Liver (tissue), 9 donors: ENCODE data around the gene PLXNA2. TPM values are rescaled to one million over a fixed set of nuclear protein-coding genes. Genes with fewer than 3 reads are reported as not detected.

Experiments used
- DNase-seq: peaks from one replicate; pipeline ENCODE4 v3.0.0-alpha.2; 2017; ENCODE audit warnings: low spot score
- H3K27ac ChIP-seq, 2 donors: one replicate each; pipeline ENCODE4 v1.7.0; 2013; ENCODE audit warnings: inconsistent platforms in 2 of 2, low read length in 2 of 2, control low read depth in 1 of 2, low read depth in 1 of 2, mild to moderate bottlenecking in 1 of 2
- H3K27me3 ChIP-seq, 4 donors: one replicate each; pipeline versions ENCODE4 v1.6.1 to v1.7.0; 2013; ENCODE audit warnings: low read length in 3 of 4, inconsistent platforms in 1 of 4, mild to moderate bottlenecking in 1 of 4, moderate library complexity in 1 of 4; ENCODE audit not compliant: control insufficient read depth in 4 of 4, insufficient read depth in 4 of 4
- H3K36me3 ChIP-seq, 4 donors: one replicate each; pipeline versions ENCODE4 v1.6.1 to v1.7.0; 2013; ENCODE audit warnings: low read length in 3 of 4, mild to moderate bottlenecking in 3 of 4, low read depth in 1 of 4, moderate library complexity in 1 of 4; ENCODE audit not compliant: control insufficient read depth in 4 of 4, insufficient read depth in 3 of 4
- H3K4me1 ChIP-seq, 4 donors: one replicate each; pipeline versions ENCODE4 v1.6.1 to v1.7.0; 2013; ENCODE audit warnings: low read length in 3 of 4, mild to moderate bottlenecking in 3 of 4, moderate library complexity in 1 of 4; ENCODE audit not compliant: control insufficient read depth in 4 of 4, insufficient read depth in 4 of 4
- H3K4me3 ChIP-seq, 3 donors: one replicate each; pipeline versions ENCODE4 v1.6.1 to v1.7.0; 2013; ENCODE audit warnings: low read length in 3 of 3, control low read depth in 1 of 3, low read depth in 1 of 3, mild to moderate bottlenecking in 1 of 3
- H3K9ac ChIP-seq, 2 donors: one replicate each; pipeline ENCODE4 v1.7.0; 2013; ENCODE audit warnings: low read length in 2 of 2, mild to moderate bottlenecking in 2 of 2, moderate library complexity in 2 of 2, control low read depth in 1 of 2, low read depth in 1 of 2
- H3K9me3 ChIP-seq, 4 donors: one replicate each; pipeline versions ENCODE4 v1.6.1 to v1.7.0; 2013; ENCODE audit warnings: low read length in 3 of 4; ENCODE audit not compliant: control insufficient read depth in 4 of 4
- FOXA2 ChIP-seq: IDR thresholded peaks from 2 replicates; pipeline ENCODE4 v1.6.1; 2016; ENCODE audit warnings: antibody characterized with exemption
- GABPA ChIP-seq, 2 donors: IDR thresholded peaks in 1 of 2; conservative IDR thresholded peaks in 1 of 2; 2 replicates each; pipeline ENCODE4 v1.6.1; 2016; ENCODE audit warnings: antibody characterized with exemption in 2 of 2, mild to moderate bottlenecking in 1 of 2, moderate library complexity in 1 of 2
- HNF4A ChIP-seq, 2 donors: conservative IDR thresholded peaks; 2 replicates each; pipeline ENCODE4 v1.6.1; 2016; ENCODE audit warnings: antibody characterized with exemption in 2 of 2, mild to moderate bottlenecking in 2 of 2
- HNF4G ChIP-seq: IDR thresholded peaks from 2 replicates; pipeline ENCODE4 v1.6.1; 2016; ENCODE audit warnings: antibody characterized with exemption
- NR2F2 ChIP-seq: IDR thresholded peaks from 2 replicates; pipeline ENCODE4 v1.6.1; 2016; ENCODE audit warnings: antibody characterized with exemption
- SP1 ChIP-seq: IDR thresholded peaks from 2 replicates; pipeline ENCODE4 v1.6.1; 2018; ENCODE audit warnings: antibody characterized with exemption, mild to moderate bottlenecking
- whole genome bisulfite sequencing: extraction: QIAGEN DNeasy Blood & Tissue Kit; methylation state at CpG from one replicate; pipeline ENCODE4 v1.1.7; 2013; 5-methylcytosine and 5-hydroxymethylcytosine counted together
- polyA plus RNA-seq, 2 donors: library from polyadenylated mRNA; stranded (reverse) in 1 of 2; unstranded in 1 of 2; fragments of 200-250 nt in 1 of 2; fragments of >200 nt in 1 of 2; fragmentation: Nextera tagmentation in 1 of 2; extraction: Ambion mirVana in 1 of 2; gene quantifications; one replicate each; pipeline versions ENCODE4 v1.2.1 to v1.2.3, GENCODE V29; 2013 to 2015
- total RNA-seq, 2 donors: library from RNA; depleted of rRNA; stranded (reverse); fragments of >200 nt; gene quantifications; one replicate each; pipeline ENCODE4 v1.2.3, GENCODE V29; 2014
- TF ChIP-seq, protein P1 (sequence below): fragments of 150-350 bp; IDR thresholded peaks from 2 replicates; pipeline ENCODE4 v1.5.1; 2017; ENCODE audit warnings: improper control_type of control experiment, low read depth, low read length; ENCODE audit not compliant: missing input control
- TF ChIP-seq, protein P2 (sequence below): IDR thresholded peaks from 2 replicates; pipeline ENCODE4 v1.6.1; 2016; ENCODE audit warnings: antibody characterized with exemption, mild to moderate bottlenecking
- TF ChIP-seq, protein P3 (sequence below): IDR thresholded peaks from 2 replicates; pipeline ENCODE4 v1.6.1; 2016; ENCODE audit warnings: antibody characterized with exemption
- TF ChIP-seq, protein P4 (sequence below): IDR thresholded peaks from 2 replicates; pipeline ENCODE4 v1.6.1; 2016; ENCODE audit warnings: antibody characterized with exemption
- donor health status: healthy.
- donor health status: healthy.
- donor health status: healthy.
- donor health status: healthy.
- donor health status: healthy.

Gene PLXNA2
- total and polyA plus RNA-seq, 4 donors = 1.8 to 9.2 (median 2.8) TPM

DNA sequence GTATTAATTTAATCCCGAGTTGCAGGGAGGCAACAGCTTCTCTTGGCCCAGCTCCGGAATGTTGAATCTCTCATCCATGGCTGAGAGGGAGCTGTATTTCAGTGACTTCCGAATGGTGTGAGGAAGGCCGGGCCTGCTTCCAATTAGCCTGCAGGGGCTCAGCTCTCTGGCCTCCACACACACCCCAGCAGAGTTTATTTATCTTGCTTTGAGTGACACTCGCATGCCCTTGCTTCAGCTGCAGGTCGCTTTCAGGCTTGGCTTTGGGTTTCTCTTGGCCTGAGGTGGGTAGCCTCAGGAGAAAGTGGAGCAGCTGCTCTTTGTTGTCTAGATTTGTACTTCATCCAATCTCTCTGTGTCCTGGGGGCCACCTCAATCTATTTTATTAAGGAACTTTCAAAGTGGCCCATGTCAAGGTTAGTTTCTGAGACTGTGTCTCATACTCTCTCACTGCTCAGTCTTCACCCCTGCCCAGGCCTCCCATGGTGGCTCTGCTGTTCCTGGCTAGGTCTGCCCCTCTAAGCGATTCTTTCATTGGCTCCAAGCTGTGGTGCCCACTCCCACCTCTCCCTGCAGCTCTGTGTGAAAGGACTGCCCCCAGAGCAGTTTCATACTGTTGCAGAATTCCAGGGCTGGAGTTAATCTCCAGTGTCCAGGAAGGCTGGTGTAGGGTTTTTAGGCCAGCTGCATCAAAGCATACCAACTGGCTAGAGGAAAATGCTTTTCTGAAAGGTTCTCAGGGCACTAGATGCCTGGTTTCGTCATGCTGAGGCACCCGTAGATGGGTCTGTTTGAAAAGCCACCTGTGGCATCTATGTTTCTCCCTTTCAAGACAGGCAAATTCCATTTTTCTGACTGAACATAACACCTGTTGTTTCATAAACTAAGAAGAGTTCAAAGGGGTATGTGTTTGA is 153.5 kb downstream of the PLXNA2 start:
- Histone ChIP-seq H3K27me3 (no peaks in the 10 kb centered on the region), H3K36me3 (peaks cover 4 to 40% (median 6%) of the 10 kb centered on the region in 4 donors), H3K9ac (no peak overlapping the region), H3K4me3 (no peak overlapping the region), H3K9me3 (no peaks in the 10 kb centered on the region), H3K4me1 (peaks cover 0 to 3% (median 1%) of the 10 kb centered on the region in 4 donors), H3K27ac (no peak overlapping the region)
- TF ChIP-seq, protein P1, sequence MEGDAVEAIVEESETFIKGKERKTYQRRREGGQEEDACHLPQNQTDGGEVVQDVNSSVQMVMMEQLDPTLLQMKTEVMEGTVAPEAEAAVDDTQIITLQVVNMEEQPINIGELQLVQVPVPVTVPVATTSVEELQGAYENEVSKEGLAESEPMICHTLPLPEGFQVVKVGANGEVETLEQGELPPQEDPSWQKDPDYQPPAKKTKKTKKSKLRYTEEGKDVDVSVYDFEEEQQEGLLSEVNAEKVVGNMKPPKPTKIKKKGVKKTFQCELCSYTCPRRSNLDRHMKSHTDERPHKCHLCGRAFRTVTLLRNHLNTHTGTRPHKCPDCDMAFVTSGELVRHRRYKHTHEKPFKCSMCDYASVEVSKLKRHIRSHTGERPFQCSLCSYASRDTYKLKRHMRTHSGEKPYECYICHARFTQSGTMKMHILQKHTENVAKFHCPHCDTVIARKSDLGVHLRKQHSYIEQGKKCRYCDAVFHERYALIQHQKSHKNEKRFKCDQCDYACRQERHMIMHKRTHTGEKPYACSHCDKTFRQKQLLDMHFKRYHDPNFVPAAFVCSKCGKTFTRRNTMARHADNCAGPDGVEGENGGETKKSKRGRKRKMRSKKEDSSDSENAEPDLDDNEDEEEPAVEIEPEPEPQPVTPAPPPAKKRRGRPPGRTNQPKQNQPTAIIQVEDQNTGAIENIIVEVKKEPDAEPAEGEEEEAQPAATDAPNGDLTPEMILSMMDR = no peak
- TF ChIP-seq, protein P2, sequence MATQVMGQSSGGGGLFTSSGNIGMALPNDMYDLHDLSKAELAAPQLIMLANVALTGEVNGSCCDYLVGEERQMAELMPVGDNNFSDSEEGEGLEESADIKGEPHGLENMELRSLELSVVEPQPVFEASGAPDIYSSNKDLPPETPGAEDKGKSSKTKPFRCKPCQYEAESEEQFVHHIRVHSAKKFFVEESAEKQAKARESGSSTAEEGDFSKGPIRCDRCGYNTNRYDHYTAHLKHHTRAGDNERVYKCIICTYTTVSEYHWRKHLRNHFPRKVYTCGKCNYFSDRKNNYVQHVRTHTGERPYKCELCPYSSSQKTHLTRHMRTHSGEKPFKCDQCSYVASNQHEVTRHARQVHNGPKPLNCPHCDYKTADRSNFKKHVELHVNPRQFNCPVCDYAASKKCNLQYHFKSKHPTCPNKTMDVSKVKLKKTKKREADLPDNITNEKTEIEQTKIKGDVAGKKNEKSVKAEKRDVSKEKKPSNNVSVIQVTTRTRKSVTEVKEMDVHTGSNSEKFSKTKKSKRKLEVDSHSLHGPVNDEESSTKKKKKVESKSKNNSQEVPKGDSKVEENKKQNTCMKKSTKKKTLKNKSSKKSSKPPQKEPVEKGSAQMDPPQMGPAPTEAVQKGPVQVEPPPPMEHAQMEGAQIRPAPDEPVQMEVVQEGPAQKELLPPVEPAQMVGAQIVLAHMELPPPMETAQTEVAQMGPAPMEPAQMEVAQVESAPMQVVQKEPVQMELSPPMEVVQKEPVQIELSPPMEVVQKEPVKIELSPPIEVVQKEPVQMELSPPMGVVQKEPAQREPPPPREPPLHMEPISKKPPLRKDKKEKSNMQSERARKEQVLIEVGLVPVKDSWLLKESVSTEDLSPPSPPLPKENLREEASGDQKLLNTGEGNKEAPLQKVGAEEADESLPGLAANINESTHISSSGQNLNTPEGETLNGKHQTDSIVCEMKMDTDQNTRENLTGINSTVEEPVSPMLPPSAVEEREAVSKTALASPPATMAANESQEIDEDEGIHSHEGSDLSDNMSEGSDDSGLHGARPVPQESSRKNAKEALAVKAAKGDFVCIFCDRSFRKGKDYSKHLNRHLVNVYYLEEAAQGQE = no peak
- TF ChIP-seq FOXA2 (no peak), HNF4G (no peak), NR2F2 (no peak), GABPA (IDR thresholded peaks at IDR 0.05 in 1 of 2, conservative IDR thresholded peaks at IDR 0.05 in 1 of 2) (no peak), SP1 (no peak), HNF4A (conservative IDR thresholded peaks at IDR 0.05) (no peak)
- TF ChIP-seq, protein P3, sequence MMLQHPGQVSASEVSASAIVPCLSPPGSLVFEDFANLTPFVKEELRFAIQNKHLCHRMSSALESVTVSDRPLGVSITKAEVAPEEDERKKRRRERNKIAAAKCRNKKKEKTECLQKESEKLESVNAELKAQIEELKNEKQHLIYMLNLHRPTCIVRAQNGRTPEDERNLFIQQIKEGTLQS = no peak
- no peak for DNase-seq
- 80% methylated on average over 9 of the region's 9 CpGs for WGBS

DNA sequence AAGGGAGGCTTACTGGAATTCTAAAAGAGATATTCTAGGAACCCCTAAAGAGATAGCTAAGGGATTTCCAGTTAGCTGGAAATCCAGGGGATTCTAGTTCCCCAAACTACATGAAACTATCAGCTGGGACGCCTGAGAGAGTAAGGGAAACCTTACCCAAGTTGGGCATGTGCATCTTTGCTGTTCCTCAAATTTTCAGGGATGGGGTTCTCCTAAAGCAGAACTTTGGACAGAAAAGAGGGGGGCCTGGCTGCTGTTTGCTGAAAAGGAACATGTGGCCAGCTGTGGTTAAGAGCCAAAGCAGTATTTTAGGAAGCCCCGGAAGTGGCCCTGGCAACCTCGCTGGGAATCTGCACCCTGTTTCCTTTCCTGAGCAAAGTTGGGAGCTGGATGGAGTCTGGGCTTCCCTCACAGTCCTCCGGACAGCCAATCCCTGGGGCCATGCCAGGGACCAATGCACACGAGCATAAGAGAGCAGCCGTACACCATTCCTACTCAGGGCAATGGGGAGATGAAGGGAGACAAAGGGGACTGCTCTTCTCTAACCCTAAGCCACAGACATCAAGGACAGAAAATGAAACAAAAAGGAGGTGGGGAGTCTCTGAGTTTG is 154.3 kb downstream of the PLXNA2 start:
- no peaks in the 10 kb centered on the region for H3K27me3 ChIP-seq
- peaks cover 4 to 32% (median 6%) of the 10 kb centered on the region in 4 donors for H3K36me3 ChIP-seq
- H3K4me1 ChIP-seq = peaks cover 0 to 3% (median 1%) of the 10 kb centered on the region in 4 donors
- no peak overlapping the region for H3K9ac ChIP-seq
- H3K27ac ChIP-seq = no peak overlapping the region
- no peak for DNase-seq
- no peaks in the 10 kb centered on the region for H3K9me3 ChIP-seq
- H3K4me3 ChIP-seq = no peak overlapping the region
- WGBS = 80% methylated on average over 6 of the region's 6 CpGs
- TF ChIP-seq, protein P4, sequence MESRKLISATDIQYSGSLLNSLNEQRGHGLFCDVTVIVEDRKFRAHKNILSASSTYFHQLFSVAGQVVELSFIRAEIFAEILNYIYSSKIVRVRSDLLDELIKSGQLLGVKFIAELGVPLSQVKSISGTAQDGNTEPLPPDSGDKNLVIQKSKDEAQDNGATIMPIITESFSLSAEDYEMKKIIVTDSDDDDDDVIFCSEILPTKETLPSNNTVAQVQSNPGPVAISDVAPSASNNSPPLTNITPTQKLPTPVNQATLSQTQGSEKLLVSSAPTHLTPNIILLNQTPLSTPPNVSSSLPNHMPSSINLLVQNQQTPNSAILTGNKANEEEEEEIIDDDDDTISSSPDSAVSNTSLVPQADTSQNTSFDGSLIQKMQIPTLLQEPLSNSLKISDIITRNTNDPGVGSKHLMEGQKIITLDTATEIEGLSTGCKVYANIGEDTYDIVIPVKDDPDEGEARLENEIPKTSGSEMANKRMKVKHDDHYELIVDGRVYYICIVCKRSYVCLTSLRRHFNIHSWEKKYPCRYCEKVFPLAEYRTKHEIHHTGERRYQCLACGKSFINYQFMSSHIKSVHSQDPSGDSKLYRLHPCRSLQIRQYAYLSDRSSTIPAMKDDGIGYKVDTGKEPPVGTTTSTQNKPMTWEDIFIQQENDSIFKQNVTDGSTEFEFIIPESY = no peak
